Adipocyte (in vitro differentiated cells): ENCODE results near the gene BNC1.
A peak's percentile ranks its signal among the peaks of the same experiment; 100 is the strongest.

ENCODE experiments used
- DNase-seq: peaks from one replicate; pipeline ENCODE4 v3.0.0-alpha.2; 2015; ENCODE audit warnings: low read depth
- H3K27me3 ChIP-seq: replicated peaks from 2 replicates; pipeline ENCODE4 v1.7.0; 2013; ENCODE audit warnings: mild to moderate bottlenecking, low read length, moderate library complexity; ENCODE audit not compliant: control insufficient read depth, insufficient read depth
- H3K36me3 ChIP-seq: 2 replicates; pipeline ENCODE4 v1.7.0; 2013; ENCODE audit warnings: low read length, mild to moderate bottlenecking, moderate library complexity; ENCODE audit not compliant: control insufficient read depth, insufficient read depth, severe bottlenecking
- H3K4me1 ChIP-seq: 2 replicates; pipeline ENCODE4 v1.7.0; 2013; ENCODE audit warnings: mild to moderate bottlenecking, low read length, moderate library complexity; ENCODE audit not compliant: control insufficient read depth, insufficient read depth
- H3K4me3 ChIP-seq: 2 replicates; pipeline ENCODE4 v1.7.0; 2013; ENCODE audit warnings: mild to moderate bottlenecking, low read length, moderate library complexity
- H3K9ac ChIP-seq: 2 replicates; pipeline ENCODE4 v1.7.0; 2013; ENCODE audit warnings: mild to moderate bottlenecking, low read length, moderate library complexity
- H3K9me3 ChIP-seq: 2 replicates; pipeline ENCODE4 v1.7.0; 2013; ENCODE audit warnings: mild to moderate bottlenecking, low read length, moderate library complexity; ENCODE audit not compliant: control insufficient read depth

Gene BNC1

GRCh38 chr15:83284559-83285283 lies at the start of gene BNC1:
Gene BNC1 (minus strand): TSS chr15:83284664. CDS start chr15:83284628, 36 bp downstream.
- H3K9ac ChIP-seq, result peak within 1 kb of the TSS; percentile 89
- H3K27me3 ChIP-seq, result no peaks in the 10 kb centered on the region
- no peaks in the 10 kb centered on the region for H3K36me3 ChIP-seq
- peak within 1 kb of the TSS; percentile 85 for H3K4me3 ChIP-seq
- no peaks in the 10 kb centered on the region for H3K9me3 ChIP-seq
- H3K4me1 ChIP-seq, result peaks cover 45% of the 10 kb centered on the region
- no peak for DNase-seq

- Histone ChIP-seq H3K9ac (no peak overlapping the region), H3K4me1 (peaks cover 6% of the 10 kb centered on the region), H3K27me3 (no peaks in the 10 kb centered on the region), H3K4me3 (no peak overlapping the region), H3K9me3 (no peaks in the 10 kb centered on the region), H3K36me3 (no peaks in the 10 kb centered on the region)
- DNase-seq, result no peak
Measured at GRCh38 chr15:83327041-83327440, 42.6 kb upstream of the BNC1 start.

- no peak for DNase-seq
- H3K4me1 ChIP-seq, result peaks cover 6% of the 10 kb centered on the region
- H3K4me3 ChIP-seq, result no peak overlapping the region
- no peak overlapping the region for H3K9ac ChIP-seq
- H3K36me3 ChIP-seq, result no peaks in the 10 kb centered on the region
- no peaks in the 10 kb centered on the region for H3K9me3 ChIP-seq
- no peaks in the 10 kb centered on the region for H3K27me3 ChIP-seq
Measured at GRCh38 chr15:83324799-83325198, 40.3 kb upstream of the BNC1 start.

GRCh38 chr15:83323296-83323711 lies 38.8 kb upstream of the BNC1 start:
- peaks cover 6% of the 10 kb centered on the region for H3K4me1 ChIP-seq
- H3K4me3 ChIP-seq, result no peak overlapping the region
- no peaks in the 10 kb centered on the region for H3K36me3 ChIP-seq
- H3K9me3 ChIP-seq, result no peaks in the 10 kb centered on the region
- DNase-seq, result peak; percentile 77
- H3K9ac ChIP-seq, result no peak overlapping the region
- H3K27me3 ChIP-seq, result no peaks in the 10 kb centered on the region

GRCh38 chr15:83322691-83323090 lies 38.2 kb upstream of the BNC1 start:
- Histone ChIP-seq H3K9me3 (no peaks in the 10 kb centered on the region), H3K9ac (no peak overlapping the region), H3K4me1 (peaks cover 6% of the 10 kb centered on the region), H3K4me3 (no peak overlapping the region), H3K27me3 (no peaks in the 10 kb centered on the region), H3K36me3 (no peaks in the 10 kb centered on the region)
- no peak for DNase-seq

GRCh38 chr15:83322061-83322460 lies 37.6 kb upstream of the BNC1 start:
- H3K4me3 ChIP-seq, result no peak overlapping the region
- H3K27me3 ChIP-seq, result no peaks in the 10 kb centered on the region
- H3K4me1 ChIP-seq, result peaks cover 6% of the 10 kb centered on the region
- H3K9me3 ChIP-seq, result no peaks in the 10 kb centered on the region
- no peaks in the 10 kb centered on the region for H3K36me3 ChIP-seq
- no peak overlapping the region for H3K9ac ChIP-seq
- peak; percentile 57 for DNase-seq

- Histone ChIP-seq H3K36me3 (no peaks in the 10 kb centered on the region), H3K27me3 (no peaks in the 10 kb centered on the region), H3K9ac (no peak overlapping the region), H3K4me3 (no peak overlapping the region), H3K4me1 (peaks cover 6% of the 10 kb centered on the region), H3K9me3 (no peaks in the 10 kb centered on the region)
- no peak for DNase-seq
Measured at GRCh38 chr15:83320844-83321243, 36.4 kb upstream of the BNC1 start.

GRCh38 chr15:83320404-83320803 lies 35.9 kb upstream of the BNC1 start:
- no peaks in the 10 kb centered on the region for H3K27me3 ChIP-seq
- no peak overlapping the region for H3K4me3 ChIP-seq
- no peak overlapping the region for H3K9ac ChIP-seq
- H3K4me1 ChIP-seq, result peaks cover 6% of the 10 kb centered on the region
- H3K9me3 ChIP-seq, result no peaks in the 10 kb centered on the region
- DNase-seq, result no peak
- no peaks in the 10 kb centered on the region for H3K36me3 ChIP-seq

- no peak overlapping the region for H3K4me3 ChIP-seq
- H3K9ac ChIP-seq, result no peak overlapping the region
- H3K4me1 ChIP-seq, result peaks cover 6% of the 10 kb centered on the region
- DNase-seq, result no peak
- H3K9me3 ChIP-seq, result no peaks in the 10 kb centered on the region
- no peaks in the 10 kb centered on the region for H3K27me3 ChIP-seq
- H3K36me3 ChIP-seq, result no peaks in the 10 kb centered on the region
Measured at GRCh38 chr15:83319771-83320170, 35.3 kb upstream of the BNC1 start.

- Histone ChIP-seq H3K4me3 (no peak overlapping the region), H3K36me3 (no peaks in the 10 kb centered on the region), H3K4me1 (peaks cover 6% of the 10 kb centered on the region), H3K9ac (no peak overlapping the region), H3K27me3 (no peaks in the 10 kb centered on the region), H3K9me3 (no peaks in the 10 kb centered on the region)
- no peak for DNase-seq
Measured at GRCh38 chr15:83318861-83319415, 34.5 kb upstream of the BNC1 start.

- DNase-seq, result no peak
- Histone ChIP-seq H3K27me3 (no peaks in the 10 kb centered on the region), H3K4me3 (no peak overlapping the region), H3K36me3 (no peaks in the 10 kb centered on the region), H3K9me3 (no peaks in the 10 kb centered on the region), H3K9ac (no peak overlapping the region), H3K4me1 (no peaks in the 10 kb centered on the region)
Measured at GRCh38 chr15:83318036-83318435, 33.6 kb upstream of the BNC1 start.

GRCh38 chr15:83312071-83312470 lies 27.6 kb upstream of the BNC1 start:
- H3K9ac ChIP-seq, result no peak overlapping the region
- no peaks in the 10 kb centered on the region for H3K27me3 ChIP-seq
- H3K4me3 ChIP-seq, result no peak overlapping the region
- no peaks in the 10 kb centered on the region for H3K36me3 ChIP-seq
- peaks cover 8% of the 10 kb centered on the region for H3K4me1 ChIP-seq
- no peak for DNase-seq
- H3K9me3 ChIP-seq, result no peaks in the 10 kb centered on the region
